ENCODE data around the gene B3GALNT1.

GRCh38 chr3:161096771-161097367, 8.3 kb downstream of the B3GALNT1 start:
- TF ChIP-seq POLR2AphosphoS5 (IDR thresholded peaks at IDR 0.05; ENCODE audit: low read depth, low read length) (no peak), POLR2A (IDR thresholded peaks at IDR 0.05; ENCODE audit: low read depth, low read length) (no peak), TAF1 (IDR thresholded peaks at IDR 0.05; ENCODE audit: borderline replicate concordance, low read depth, low read length) (no peak)

Data from GM12892 (cell line).